GM12891 (cell line): ENCODE results near the gene ATP8A2.

ENCODE experiments used
- POLR2A ChIP-seq: IDR thresholded peaks from 2 replicates; pipeline ENCODE4 v1.6.1; 2011; ENCODE audit warnings: low read depth, low read length, control low read depth
- POLR2AphosphoS5 ChIP-seq: IDR thresholded peaks from 2 replicates; pipeline ENCODE4 v1.6.1; 2011; ENCODE audit warnings: low read depth, low read length, control low read depth
- SPI1 ChIP-seq: IDR thresholded peaks from 2 replicates; pipeline ENCODE4 v1.6.1; 2011; ENCODE audit warnings: low read depth, low read length, control low read depth
- TAF1 ChIP-seq: IDR thresholded peaks from 2 replicates; pipeline ENCODE4 v1.6.1; 2011; ENCODE audit warnings: low read depth, low read length, control low read depth

DNA sequence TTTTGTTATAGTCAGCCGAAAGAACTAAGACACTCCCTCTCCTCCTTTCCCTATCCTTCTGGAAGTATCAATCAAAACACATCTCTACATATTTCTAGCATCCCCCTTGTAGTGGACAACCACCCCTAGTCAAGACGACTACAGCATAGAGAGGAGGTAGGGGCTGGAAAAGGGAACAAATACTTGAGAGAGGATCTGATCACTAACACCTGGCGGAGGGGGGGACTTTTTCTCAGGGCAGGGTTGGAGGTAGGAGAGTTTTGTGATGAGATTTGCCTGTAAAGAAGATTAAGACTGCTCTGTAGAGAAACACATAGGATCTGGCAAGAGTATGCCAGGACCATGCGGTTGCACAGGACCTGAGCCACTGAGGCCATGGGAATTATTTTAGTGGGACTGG lies 471.9 kb downstream of the ATP8A2 start:
- TF ChIP-seq POLR2AphosphoS5 (no peak), POLR2A (no peak), SPI1 (no peak), TAF1 (no peak)
